Thoracic aorta (tissue), 2 donors: ENCODE measurements around the gene KITLG. TPM values are rescaled to one million over a fixed set of nuclear protein-coding genes. Genes with fewer than 3 reads are reported as not detected.

Experiments used
- ATAC-seq: fragments of 150-250 bp; one replicate; pipeline ENCODE4 v1.8.0; 2017; ENCODE audit warnings: low read depth; ENCODE audit not compliant: insufficient number of reproducible peaks, low FRiP score
- DNase-seq: peaks from one replicate; pipeline ENCODE4 v3.0.0-alpha.2; 2020; ENCODE audit warnings: low spot score
- H3K27ac ChIP-seq, 2 donors: fragments of 200-600 bp; sonication (generic); 1 replicate in 1 of 2; 2 replicates in 1 of 2; pipeline ENCODE4 v1.5.1; 2016; ENCODE audit warnings: mild to moderate bottlenecking in 2 of 2, moderate library complexity in 2 of 2
- H3K27me3 ChIP-seq: fragments of 200-600 bp; sonication (generic); replicated peaks from 2 replicates; pipeline ENCODE4 v1.6.0; 2016; ENCODE audit warnings: mild to moderate bottlenecking; ENCODE audit not compliant: insufficient read depth
- H3K36me3 ChIP-seq: fragments of 200-600 bp; sonication (generic); one replicate; pipeline ENCODE4 v1.5.1; 2016
- H3K4me1 ChIP-seq, 2 donors: fragments of 200-600 bp; sonication (generic); 1 replicate in 1 of 2; 2 replicates in 1 of 2; pipeline versions ENCODE4 v1.5.1 to v1.6.0; 2016; ENCODE audit warnings: low read depth in 2 of 2, mild to moderate bottlenecking in 1 of 2; ENCODE audit not compliant: control insufficient read depth in 1 of 2
- H3K4me3 ChIP-seq: fragments of 200-600 bp; sonication (generic); 2 replicates; pipeline ENCODE4 v1.5.1; 2016; ENCODE audit warnings: mild to moderate bottlenecking
- H3K9me3 ChIP-seq: fragments of 200-600 bp; sonication (generic); 2 replicates; pipeline ENCODE4 v1.5.1; 2016
- CTCF ChIP-seq: fragments of 200-600 bp; sonication (generic); IDR thresholded peaks from one replicate; pipeline ENCODE4 v1.5.1; 2019; ENCODE audit warnings: antibody characterized with exemption
- total RNA-seq, 2 donors: library from RNA; depleted of rRNA; stranded (reverse); fragments of >200 nt; gene quantifications; one replicate each; pipeline versions ENCODE4 v1.1.0 to v1.2.3, GENCODE V29; 2016

Gene KITLG
- total RNA-seq, 2 donors from 2014 or later, result 19.4 to 29.9 TPM

DNA sequence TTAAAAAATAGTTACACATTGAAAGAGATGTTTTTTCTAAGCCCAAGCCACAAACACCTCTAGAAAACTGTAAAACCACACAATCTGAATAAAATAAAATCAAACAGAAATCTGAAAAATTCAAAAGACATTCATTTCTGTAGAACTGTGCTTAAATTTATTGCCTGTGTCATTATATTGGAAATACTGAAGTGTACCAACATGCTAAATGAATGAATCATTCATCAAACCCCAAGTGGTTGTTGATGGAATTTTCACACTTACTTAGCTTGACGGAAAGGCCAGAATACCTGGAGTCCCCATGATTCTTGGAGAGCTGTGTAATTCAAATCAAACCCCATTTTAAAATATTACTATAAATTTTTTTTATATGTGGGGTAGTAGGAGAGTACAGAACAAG lies 2.7 kb downstream of the KITLG start:
- no peaks in the 10 kb centered on the region for H3K9me3 ChIP-seq
- peaks cover 10 to 29% of the 10 kb centered on the region in 2 donors for H3K4me1 ChIP-seq
- H3K27me3 ChIP-seq, result no peaks in the 10 kb centered on the region
- ATAC-seq, result no peak
- DNase-seq, result no peak
- no peak overlapping the region for H3K27ac ChIP-seq
- no peaks in the 10 kb centered on the region for H3K36me3 ChIP-seq
- no peak for TF ChIP-seq CTCF
- H3K4me3 ChIP-seq, result no peak overlapping the region

GRCh38 chr12:88576866-88577265 lies 3.4 kb downstream of the KITLG start:
- no peak overlapping the region for H3K4me3 ChIP-seq
- H3K9me3 ChIP-seq, result no peaks in the 10 kb centered on the region
- no peak overlapping the region for H3K27ac ChIP-seq
- H3K36me3 ChIP-seq, result no peaks in the 10 kb centered on the region
- no peaks in the 10 kb centered on the region for H3K27me3 ChIP-seq
- peaks cover 10 to 29% of the 10 kb centered on the region in 2 donors for H3K4me1 ChIP-seq
- DNase-seq (no peak), ATAC-seq (no peak)
- no peak for TF ChIP-seq CTCF

GRCh38 chr12:88575361-88575970 lies 4.8 kb downstream of the KITLG start:
- Histone ChIP-seq H3K36me3 (no peaks in the 10 kb centered on the region), H3K27ac (no peak overlapping the region), H3K4me3 (no peak overlapping the region), H3K4me1 (peaks cover 10 to 29% of the 10 kb centered on the region in 2 donors), H3K9me3 (no peaks in the 10 kb centered on the region), H3K27me3 (no peaks in the 10 kb centered on the region)
- DNase-seq (no peak), ATAC-seq (no peak)
- TF ChIP-seq CTCF, result no peak

- Histone ChIP-seq H3K4me1 (peaks cover 10 to 29% of the 10 kb centered on the region in 2 donors), H3K27me3 (no peaks in the 10 kb centered on the region), H3K36me3 (no peaks in the 10 kb centered on the region), H3K27ac (no peak overlapping the region), H3K4me3 (peak overlapping the region; percentile 31), H3K9me3 (no peaks in the 10 kb centered on the region)
- DNase-seq (no peak), ATAC-seq (no peak)
- TF ChIP-seq CTCF, result no peak
Measured at GRCh38 chr12:88574278-88574677, 6.0 kb downstream of the KITLG start.

DNA sequence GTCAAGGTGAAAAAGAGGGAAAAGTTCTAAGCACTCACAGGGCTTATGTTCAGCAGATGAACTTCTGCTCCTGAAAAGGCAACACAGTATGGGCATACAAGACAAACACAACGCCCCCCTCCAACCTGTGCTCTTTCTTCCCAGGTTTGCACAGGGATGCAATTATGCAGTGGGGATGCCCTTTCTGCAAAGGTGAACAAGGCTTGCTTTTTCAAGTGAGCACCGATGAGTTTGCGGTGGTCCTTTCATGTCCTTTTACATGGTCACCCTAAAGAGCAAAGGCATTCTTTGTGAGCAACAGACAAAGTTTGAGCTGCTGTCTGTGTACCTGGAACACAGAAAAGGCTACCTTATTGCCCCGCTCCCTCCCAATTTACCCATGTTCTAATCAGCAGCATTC lies 6.7 kb downstream of the KITLG start:
- no peak for DNase-seq
- no peaks in the 10 kb centered on the region for H3K9me3 ChIP-seq
- no peak overlapping the region for H3K27ac ChIP-seq
- no peak overlapping the region for H3K4me3 ChIP-seq
- H3K36me3 ChIP-seq, result no peaks in the 10 kb centered on the region
- H3K4me1 ChIP-seq, result peaks cover 5 to 24% of the 10 kb centered on the region in 2 donors
- H3K27me3 ChIP-seq, result no peaks in the 10 kb centered on the region
- TF ChIP-seq CTCF, result no peak
- no peak for ATAC-seq
